GM12864 (cell line): ENCODE measurements around the gene KLF14.

ENCODE experiments used
- DNase-seq: peaks from one replicate; pipeline ENCODE4 v3.0.0-alpha.2; 2011; ENCODE audit warnings: low read depth
- H3K4me3 ChIP-seq: 2 replicates; pipeline ENCODE4 v1.5.1; 2011; ENCODE audit warnings: mild to moderate bottlenecking, low read depth, low read length, control low read depth
- CTCF ChIP-seq: IDR thresholded peaks from 2 replicates; pipeline ENCODE4 v1.5.1; 2011; ENCODE audit warnings: low read depth, mild to moderate bottlenecking, moderate library complexity, low read length, control low read depth, inconsistent platforms; ENCODE audit errors: missing control alignments

KLF14 gene

DNA sequence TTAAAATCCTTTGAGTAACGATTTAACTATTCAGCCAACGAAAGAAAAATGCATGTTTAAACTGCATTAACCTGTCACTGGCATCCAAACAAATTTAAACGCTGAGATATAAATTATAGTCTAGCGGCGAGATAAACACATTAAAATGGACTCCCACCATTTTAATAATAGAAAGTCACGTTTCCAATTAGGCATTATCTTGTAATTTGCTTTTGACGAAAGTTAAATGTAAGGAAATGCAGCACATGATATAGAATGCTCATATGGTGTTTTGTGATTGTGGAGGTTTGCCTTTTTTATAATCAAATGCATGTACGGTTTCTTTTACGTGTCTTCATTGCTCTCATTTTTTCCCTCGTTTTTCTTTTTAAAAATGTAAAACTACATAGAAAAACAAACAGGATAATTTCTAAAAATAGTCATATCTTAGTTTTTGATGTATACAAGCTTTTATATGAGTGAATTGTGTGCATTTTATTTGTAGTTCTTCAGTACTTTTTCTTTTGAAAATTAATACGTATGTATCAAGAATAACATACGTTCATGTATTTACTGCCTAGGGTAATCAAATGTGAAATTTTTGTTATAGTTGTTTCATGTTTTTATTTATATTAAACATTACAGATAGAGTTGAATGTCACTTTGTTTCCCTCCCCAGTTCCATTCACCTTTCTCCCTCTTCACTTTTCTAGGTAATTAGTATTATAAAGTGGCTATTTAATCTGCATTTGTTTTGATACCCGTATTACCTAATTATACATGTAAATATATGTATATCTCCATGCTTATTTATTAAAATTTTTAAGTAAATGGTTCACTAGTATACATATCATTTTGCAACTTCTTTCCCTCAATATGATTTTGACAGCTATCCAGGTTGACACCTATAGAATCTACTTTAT is 1.1 kb upstream of the KLF14 start:
- peak overlapping the region; percentile 60; the same call in 1 of the 2 replicates for H3K4me3 ChIP-seq
- no peak for DNase-seq
- TF ChIP-seq CTCF = no peak

- peak; percentile 25 for TF ChIP-seq CTCF
- H3K4me3 ChIP-seq = peak overlapping the region; percentile 60
- no peak for DNase-seq
These were observed 752 bp downstream of the KLF14 start for GRCh38 chr7:130732980-130733930.

GRCh38 chr7:130723784-130724183 is 10.2 kb downstream of the KLF14 start:
- no peak overlapping the region for H3K4me3 ChIP-seq
- no peak for TF ChIP-seq CTCF
- no peak for DNase-seq

DNA sequence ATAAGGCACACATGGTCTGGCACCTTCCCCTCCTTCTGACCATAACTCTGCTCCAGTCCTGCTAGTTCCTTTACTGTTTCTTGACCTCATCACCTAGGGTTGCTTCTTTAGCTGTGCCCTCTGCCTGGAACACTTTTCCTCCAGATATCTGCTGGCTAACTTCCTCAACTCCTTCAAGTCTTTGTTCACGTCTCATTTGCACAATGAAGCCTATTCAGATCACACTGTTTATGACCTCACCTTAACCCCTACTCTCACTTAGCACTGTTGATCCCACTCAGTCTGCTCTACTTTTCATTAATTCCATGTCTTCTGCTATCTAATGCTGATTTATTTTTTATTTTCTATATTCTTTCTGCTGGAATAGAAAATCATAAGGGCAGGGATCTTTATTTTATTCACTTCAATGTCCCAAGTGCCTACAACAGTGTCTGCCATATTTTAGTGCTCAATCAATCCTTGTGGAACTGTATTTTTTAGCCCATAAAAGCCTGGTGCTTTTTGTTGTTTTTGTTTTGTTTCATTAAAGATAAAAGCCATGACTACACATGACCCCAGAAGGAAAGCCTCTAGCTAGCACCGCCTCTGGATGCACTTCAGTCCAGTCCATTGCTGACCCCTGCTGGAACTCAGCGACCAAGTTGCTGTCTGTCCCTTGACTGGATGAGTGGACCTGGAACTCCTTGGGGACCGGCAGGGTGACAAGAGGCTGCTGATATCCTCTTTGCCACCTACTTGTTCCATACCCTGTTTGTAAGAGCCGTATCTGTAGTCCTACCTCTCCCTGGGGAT is 12.3 kb downstream of the KLF14 start:
- DNase-seq = peak; percentile 3
- TF ChIP-seq CTCF = peak; percentile 37
- H3K4me3 ChIP-seq = no peak overlapping the region

DNA sequence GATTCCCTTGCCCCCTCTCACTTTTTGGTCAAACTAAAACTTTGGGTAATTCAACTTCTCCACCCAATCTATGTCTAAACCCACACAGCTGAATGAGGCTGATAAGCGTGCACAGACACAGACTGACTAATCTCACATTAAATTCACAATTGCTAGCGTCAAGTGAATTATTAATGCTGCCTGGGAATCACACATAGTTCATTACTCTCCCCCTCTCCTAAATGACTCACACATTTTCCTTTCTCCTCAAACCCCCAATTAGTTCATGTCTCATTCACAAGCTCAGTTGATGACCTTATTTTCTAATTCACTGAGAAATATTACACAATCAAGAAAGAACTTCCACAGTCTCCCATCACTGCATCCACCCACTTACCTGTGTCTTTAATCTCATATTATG is 14.5 kb downstream of the KLF14 start:
- H3K4me3 ChIP-seq = no peak overlapping the region
- DNase-seq = no peak
- no peak for TF ChIP-seq CTCF

GRCh38 chr7:130712416-130712815 is 21.6 kb downstream of the KLF14 start:
- H3K4me3 ChIP-seq = no peak overlapping the region
- no peak for TF ChIP-seq CTCF
- DNase-seq = no peak
